Measurements from ENCODE around the gene SLC22A15. TPM values are rescaled to one million over a fixed set of nuclear protein-coding genes. Genes with fewer than 3 reads are reported as not detected.

Gene SLC22A15
- total RNA-seq, 1 donor from 2014 or later, result 10.3 TPM

GRCh38 chr1:116099919-116100318 is 123.6 kb downstream of the SLC22A15 start:
- DNase-seq (ENCODE audit: low spot score), result no peak

GRCh38 chr1:116104667-116105066 is 128.4 kb downstream of the SLC22A15 start:
- no peak for DNase-seq (ENCODE audit: low spot score)

DNA sequence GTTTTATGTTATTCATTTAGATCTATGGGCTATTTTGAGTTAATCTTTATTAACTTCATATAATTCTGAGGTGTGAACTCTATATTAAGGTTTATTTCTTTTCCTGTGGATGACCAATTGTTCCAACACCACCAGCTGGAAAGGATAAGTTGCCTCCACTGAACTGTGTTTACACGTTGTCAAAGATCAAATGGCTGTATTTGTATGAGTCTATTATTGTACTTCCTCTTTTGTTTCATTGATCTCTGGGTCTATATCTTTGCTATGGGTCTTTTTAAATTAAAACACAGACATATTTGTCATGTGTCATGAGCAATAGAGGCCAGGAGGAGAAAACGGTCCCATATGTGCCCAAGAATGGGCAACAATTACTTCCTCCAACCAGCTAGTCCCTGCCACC is 129.7 kb downstream of the SLC22A15 start:
- no peak for DNase-seq (ENCODE audit: low spot score)

DNA sequence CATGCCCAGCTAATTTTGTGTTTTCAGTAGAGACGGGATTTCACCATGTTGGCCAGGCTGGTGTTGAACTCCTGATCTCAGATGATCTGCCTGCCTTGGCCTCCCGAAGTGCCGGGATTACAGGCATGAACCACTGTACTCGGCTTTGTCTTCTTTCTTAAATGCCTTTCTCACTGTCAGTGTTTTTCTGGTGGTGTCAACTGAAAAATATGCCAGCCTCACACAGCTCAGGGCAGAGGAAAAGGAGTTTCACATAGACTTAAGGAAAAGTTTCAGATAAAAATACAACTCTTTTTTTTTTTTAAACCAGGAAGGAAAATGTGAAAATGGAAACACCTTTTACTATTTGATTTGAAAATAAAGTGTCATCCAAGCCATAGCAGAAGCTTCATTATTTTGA is 130.3 kb downstream of the SLC22A15 start:
- DNase-seq (ENCODE audit: low spot score), result no peak

DNA sequence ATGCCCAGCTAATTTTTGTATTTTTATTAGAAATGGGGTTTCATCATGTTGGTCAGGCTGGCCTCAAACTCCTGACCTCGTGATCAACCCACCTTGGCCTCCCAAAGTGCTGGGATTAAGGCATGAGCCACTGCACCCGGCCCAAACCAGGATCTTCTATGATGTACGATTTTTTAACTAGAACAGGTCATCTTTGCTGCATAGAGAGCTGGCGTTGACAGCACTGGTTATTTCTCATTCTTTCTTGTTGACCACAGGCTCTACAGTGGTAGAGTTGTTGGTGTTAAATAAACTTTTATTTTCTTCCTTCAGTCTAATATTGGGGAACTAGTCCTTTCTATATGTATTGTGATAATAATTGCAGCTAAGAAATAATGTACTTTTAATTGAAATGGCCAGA is 131.1 kb downstream of the SLC22A15 start:
- DNase-seq (ENCODE audit: low spot score), result no peak

DNA sequence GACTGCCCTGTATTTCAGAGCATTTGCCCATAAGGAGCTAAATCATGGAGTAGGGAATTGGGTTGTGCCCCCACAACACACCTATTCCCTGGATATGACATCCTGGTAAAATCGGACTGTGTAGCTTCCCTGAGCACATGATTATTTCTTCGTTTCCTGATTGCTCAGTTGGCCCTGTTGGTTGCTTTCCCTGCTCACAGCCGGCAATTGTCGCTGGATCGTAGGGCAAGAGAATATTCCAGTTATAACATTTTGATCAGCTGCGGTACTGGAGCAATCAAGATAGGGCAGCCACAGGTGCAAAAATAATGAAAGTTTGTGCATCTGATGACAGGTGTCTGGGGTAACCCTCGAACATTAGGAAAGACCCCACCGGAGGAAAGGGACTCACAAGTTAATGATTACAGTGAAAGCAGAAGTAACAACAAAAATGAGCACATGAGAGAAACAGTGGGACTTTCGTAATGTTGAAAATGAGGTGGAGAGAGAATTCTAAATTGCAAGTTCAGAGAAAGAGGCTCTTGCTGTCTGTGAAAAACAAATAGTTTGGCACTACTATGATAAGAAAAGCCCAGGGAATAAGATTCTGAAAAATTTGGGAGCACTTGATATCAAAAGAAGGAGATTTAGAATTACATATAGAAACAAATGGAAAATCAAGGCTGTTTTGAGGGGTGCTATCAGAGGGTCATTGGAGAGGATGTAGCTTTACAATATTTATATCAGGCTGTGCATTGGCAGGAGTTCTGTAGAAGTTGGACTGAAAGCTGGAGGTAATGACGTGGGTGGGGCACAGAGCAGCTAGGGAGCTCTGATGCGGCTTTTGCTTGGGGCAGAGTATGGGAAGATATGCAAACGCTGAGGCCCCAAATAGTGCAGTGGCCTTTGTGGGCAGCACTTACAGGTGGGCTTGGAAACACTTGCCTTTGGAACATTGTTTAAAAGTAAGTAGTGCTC is 134.5 kb downstream of the SLC22A15 start, which contains the start of gene MAB21L3:
MAB21L3 (plus strand) TSS at position 833 of the 957 bp plus-strand sequence. CDS start 1,217 bp downstream, outside the sequence.
- no peak for DNase-seq (ENCODE audit: low spot score)

GRCh38 chr1:116111524-116112021 is 135.3 kb downstream of the SLC22A15 start:
- no peak for DNase-seq (ENCODE audit: low spot score)

- no peak for DNase-seq (ENCODE audit: low spot score)
These were observed 136.3 kb downstream of the SLC22A15 start for GRCh38 chr1:116112388-116113140.

- no peak for DNase-seq (ENCODE audit: low spot score)
These were observed 137.3 kb downstream of the SLC22A15 start for GRCh38 chr1:116113615-116114014.

DNA sequence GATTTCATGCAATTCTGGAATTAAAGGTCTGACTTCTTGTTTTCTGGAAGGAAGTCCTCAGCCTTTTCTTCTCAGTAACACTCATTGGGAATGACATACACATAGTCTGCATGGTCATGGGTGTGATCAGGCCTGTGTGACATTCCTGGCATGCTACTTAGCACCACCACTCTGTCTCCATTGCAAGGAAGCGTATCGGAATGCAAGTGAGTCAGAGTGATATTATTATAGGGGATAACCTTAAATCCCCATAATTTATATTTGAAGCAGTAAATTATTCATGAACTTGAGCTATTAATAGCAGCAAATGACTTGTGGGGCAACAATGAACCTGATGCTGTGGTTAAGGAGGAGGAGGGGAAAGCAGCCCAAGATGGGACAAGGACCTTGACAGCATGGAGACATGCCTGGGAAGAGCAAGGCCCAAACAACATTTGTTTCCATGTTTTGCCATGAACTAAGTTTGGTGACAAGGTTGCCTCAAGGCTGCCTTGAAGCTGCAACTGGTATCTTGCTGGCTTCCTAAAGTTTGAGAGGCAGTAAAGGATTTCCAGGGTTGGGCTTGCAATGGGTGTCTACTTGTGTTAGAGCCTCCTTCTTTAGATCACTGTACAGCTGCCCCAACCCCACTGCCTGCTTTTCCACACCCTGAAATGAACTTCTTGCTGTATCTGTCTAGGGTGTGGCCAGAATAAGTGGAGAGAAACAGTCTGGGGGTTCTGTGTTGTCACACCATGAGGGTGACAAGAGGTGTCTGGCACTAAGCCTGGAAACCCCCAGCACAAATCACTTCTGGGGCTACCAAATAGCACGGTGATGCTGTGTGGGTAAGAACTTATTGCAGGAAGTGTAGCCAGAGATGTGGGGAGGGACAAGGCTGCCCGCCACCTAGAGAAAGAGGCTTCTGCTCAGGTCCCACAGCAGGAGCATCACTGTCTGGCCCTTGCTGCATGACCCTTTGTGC is 139.4 kb downstream of the SLC22A15 start:
- no peak for DNase-seq (ENCODE audit: low spot score)

- DNase-seq (ENCODE audit: low spot score), result no peak
These were observed 142.2 kb downstream of the SLC22A15 start for GRCh38 chr1:116118471-116118870.

Other genes with a start within 250 kb of the SLC22A15 start
- 18.7 TPM for gene CASQ2, start 207.8 kb upstream of the SLC22A15 start, total RNA-seq
- gene NHLH2, start 135.4 kb upstream of the SLC22A15 start, total RNA-seq, result 0.31 TPM
- 3.6 TPM for gene MAB21L3, start 134.9 kb downstream of the SLC22A15 start, total RNA-seq

Measured in ureter (tissue), 1 donor.